ENCODE data around the gene MISP3. TPM values are rescaled to one million over a fixed set of nuclear protein-coding genes. Genes with fewer than 3 reads are reported as not detected.

Gene MISP3
- total and polyA plus RNA-seq, 9 of the 15 experiments (the other 6 are each of a cell fraction or from before 2014, with no cell fraction given): 0.25 to 5.6 (median 1.6) TPM

DNA sequence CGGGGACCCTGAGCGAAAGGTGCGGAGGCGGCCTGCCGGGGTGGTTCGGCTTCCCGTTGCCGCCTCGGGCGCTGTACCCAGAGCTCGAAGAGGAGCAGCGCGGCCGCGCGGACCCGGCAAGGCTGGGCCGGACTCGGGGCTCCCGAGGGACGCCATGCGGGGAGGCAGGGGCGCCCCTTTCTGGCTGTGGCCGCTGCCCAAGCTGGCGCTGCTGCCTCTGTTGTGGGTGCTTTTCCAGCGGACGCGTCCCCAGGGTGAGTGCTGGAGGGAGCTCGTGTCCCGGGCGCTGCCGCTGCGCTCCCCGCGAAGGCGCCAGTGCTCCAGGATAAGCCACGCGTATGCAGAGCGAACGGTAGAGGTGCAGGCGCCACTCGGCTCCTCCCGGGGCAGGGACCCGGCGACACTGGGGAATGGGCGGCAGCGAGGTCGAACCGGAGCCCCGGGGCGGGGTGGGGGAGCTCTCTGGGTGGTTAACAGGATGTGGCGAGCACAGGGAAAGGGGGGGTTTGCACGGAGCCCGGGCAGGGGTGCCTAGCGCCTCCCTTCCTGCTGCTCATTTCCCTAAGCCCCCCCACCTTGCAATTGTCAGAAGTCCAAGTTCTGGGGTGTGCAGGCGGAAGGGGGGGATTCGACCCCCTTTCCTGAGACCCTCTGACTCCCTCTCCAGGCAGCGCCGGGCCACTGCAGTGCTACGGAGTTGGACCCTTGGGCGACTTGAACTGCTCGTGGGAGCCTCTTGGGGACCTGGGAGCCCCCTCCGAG, 40.7 kb upstream of the MISP3 start, which contains the start of gene IL27RA (continued):
- TF ChIP-seq PKNOX1 (IDR thresholded peaks at IDR 0.05) (no peak), TAF7 (tag; IDR thresholded peaks at IDR 0.05) (no peak), DDX20 (tag; IDR thresholded peaks at IDR 0.05; ENCODE audit: low read depth) (no peak), DPF2 (IDR thresholded peaks at IDR 0.05) (no peak; the same call in 1 of the 2 replicates), ZNF146 (CRISPR knock-in tag; IDR thresholded peaks at IDR 0.05; ENCODE audit: unreplicated experiment) (no peak), FOXK1 (CRISPR knock-in tag; IDR thresholded peaks at IDR 0.05; ENCODE audit: borderline replicate concordance) (no peak), PYGO2 (tag; IDR thresholded peaks at IDR 0.05) (no peak), ZEB2 (IDR thresholded peaks at IDR 0.05) (no peak), ZNF175 (CRISPR knock-in tag; IDR thresholded peaks at IDR 0.05; ENCODE audit: low read depth) (no peak), CHD1 (IDR thresholded peaks at IDR 0.05; ENCODE audit: low read length) (peak; percentile 63), EHMT2 (IDR thresholded peaks at IDR 0.05) (no peak), NFATC3 (IDR thresholded peaks at IDR 0.05) (no peak), EZH2 (IDR thresholded peaks at IDR 0.05; ENCODE audit: borderline replicate concordance, low read depth, low read length) (no peak), ZNF740 (CRISPR knock-in tag; IDR thresholded peaks at IDR 0.05) (peak; percentile 98), ZNF740 (tag; IDR thresholded peaks at IDR 0.05) (peak in 1 of 2 experiments; percentile 92; a peak in 2 of 4 replicates)
- TF ChIP-seq, protein P1, sequence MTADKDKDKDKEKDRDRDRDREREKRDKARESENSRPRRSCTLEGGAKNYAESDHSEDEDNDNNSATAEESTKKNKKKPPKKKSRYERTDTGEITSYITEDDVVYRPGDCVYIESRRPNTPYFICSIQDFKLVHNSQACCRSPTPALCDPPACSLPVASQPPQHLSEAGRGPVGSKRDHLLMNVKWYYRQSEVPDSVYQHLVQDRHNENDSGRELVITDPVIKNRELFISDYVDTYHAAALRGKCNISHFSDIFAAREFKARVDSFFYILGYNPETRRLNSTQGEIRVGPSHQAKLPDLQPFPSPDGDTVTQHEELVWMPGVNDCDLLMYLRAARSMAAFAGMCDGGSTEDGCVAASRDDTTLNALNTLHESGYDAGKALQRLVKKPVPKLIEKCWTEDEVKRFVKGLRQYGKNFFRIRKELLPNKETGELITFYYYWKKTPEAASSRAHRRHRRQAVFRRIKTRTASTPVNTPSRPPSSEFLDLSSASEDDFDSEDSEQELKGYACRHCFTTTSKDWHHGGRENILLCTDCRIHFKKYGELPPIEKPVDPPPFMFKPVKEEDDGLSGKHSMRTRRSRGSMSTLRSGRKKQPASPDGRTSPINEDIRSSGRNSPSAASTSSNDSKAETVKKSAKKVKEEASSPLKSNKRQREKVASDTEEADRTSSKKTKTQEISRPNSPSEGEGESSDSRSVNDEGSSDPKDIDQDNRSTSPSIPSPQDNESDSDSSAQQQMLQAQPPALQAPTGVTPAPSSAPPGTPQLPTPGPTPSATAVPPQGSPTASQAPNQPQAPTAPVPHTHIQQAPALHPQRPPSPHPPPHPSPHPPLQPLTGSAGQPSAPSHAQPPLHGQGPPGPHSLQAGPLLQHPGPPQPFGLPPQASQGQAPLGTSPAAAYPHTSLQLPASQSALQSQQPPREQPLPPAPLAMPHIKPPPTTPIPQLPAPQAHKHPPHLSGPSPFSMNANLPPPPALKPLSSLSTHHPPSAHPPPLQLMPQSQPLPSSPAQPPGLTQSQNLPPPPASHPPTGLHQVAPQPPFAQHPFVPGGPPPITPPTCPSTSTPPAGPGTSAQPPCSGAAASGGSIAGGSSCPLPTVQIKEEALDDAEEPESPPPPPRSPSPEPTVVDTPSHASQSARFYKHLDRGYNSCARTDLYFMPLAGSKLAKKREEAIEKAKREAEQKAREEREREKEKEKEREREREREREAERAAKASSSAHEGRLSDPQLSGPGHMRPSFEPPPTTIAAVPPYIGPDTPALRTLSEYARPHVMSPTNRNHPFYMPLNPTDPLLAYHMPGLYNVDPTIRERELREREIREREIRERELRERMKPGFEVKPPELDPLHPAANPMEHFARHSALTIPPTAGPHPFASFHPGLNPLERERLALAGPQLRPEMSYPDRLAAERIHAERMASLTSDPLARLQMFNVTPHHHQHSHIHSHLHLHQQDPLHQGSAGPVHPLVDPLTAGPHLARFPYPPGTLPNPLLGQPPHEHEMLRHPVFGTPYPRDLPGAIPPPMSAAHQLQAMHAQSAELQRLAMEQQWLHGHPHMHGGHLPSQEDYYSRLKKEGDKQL (CRISPR knock-in tag; IDR thresholded peaks at IDR 0.05; ENCODE audit: borderline replicate concordance): no peak
- TF ChIP-seq, protein P2, sequence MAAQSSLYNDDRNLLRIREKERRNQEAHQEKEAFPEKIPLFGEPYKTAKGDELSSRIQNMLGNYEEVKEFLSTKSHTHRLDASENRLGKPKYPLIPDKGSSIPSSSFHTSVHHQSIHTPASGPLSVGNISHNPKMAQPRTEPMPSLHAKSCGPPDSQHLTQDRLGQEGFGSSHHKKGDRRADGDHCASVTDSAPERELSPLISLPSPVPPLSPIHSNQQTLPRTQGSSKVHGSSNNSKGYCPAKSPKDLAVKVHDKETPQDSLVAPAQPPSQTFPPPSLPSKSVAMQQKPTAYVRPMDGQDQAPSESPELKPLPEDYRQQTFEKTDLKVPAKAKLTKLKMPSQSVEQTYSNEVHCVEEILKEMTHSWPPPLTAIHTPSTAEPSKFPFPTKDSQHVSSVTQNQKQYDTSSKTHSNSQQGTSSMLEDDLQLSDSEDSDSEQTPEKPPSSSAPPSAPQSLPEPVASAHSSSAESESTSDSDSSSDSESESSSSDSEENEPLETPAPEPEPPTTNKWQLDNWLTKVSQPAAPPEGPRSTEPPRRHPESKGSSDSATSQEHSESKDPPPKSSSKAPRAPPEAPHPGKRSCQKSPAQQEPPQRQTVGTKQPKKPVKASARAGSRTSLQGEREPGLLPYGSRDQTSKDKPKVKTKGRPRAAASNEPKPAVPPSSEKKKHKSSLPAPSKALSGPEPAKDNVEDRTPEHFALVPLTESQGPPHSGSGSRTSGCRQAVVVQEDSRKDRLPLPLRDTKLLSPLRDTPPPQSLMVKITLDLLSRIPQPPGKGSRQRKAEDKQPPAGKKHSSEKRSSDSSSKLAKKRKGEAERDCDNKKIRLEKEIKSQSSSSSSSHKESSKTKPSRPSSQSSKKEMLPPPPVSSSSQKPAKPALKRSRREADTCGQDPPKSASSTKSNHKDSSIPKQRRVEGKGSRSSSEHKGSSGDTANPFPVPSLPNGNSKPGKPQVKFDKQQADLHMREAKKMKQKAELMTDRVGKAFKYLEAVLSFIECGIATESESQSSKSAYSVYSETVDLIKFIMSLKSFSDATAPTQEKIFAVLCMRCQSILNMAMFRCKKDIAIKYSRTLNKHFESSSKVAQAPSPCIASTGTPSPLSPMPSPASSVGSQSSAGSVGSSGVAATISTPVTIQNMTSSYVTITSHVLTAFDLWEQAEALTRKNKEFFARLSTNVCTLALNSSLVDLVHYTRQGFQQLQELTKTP (IDR thresholded peaks at IDR 0.05; ENCODE audit: low read depth in 1 of 2, partially characterized antibody in 2 of 2): no peak
